ENCODE results near the gene CALHM6. TPM values are rescaled to one million over a fixed set of nuclear protein-coding genes. Genes with fewer than 3 reads are reported as not detected.

The CALHM6 gene
- total and polyA plus RNA-seq, 2 of the 8 experiments (the other 6 are each of a cell fraction or from before 2014, with no cell fraction given) = 0.93 to 1.8 TPM

DNA sequence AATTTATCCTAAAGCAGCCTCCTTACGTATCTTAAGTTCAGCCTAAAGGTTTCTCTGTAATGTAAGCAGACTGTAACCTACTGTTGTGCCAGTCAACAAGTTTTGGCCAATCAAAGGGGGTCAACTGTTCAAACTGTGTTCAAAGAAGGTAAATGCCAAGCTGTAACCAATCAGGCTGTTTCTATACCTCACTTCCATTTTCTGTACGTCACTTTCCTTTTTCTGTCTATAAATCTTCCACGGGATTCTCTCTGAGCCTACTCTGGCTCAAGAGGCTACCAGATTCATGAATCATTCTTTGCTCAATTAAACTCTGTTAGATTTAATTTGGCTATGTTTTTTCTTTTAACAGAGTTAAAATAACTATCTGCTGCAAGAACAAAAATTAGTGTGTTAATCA lies 5.1 kb upstream of the CALHM6 start:
- H3K27ac ChIP-seq (ENCODE audit: low read depth, low read length) = no peak overlapping the region
- H4K5ac ChIP-seq (ENCODE audit: insufficient read length, low read depth, low read length) = no peak overlapping the region
- no peaks in the 10 kb centered on the region for H3K36me3 ChIP-seq (ENCODE audit: control insufficient read depth in 2 of 4, insufficient read depth in 4 of 4, low read length in 3 of 4)
- H3K4me1 ChIP-seq (replicated peaks in 1 of 4; ENCODE audit: control insufficient read depth in 3 of 4, insufficient read depth in 4 of 4, low read length in 3 of 4) = no peaks in the 10 kb centered on the region
- H3K18ac ChIP-seq (ENCODE audit: extremely low read depth, low read length) = no peak overlapping the region
- H4K20me1 ChIP-seq (replicated peaks in 1 of 2; ENCODE audit: control insufficient read depth in 1 of 2, insufficient read depth in 2 of 2, low read length in 2 of 2) = no peaks in the 10 kb centered on the region
- no peak for FAIRE-seq
- WGBS, 2 experiments (ENCODE audit: extremely low coverage in 1 of 2, insufficient coverage in 1 of 2, insufficient read length in 1 of 2, insufficient replicate concordance in 2 of 2, low coverage in 1 of 2, low lambda C conversion rate in 2 of 2, missing lambda C conversion rate in 1 of 2) = 89% methylated on average over 3 of the region's 3 CpGs; no CpG with 5 or more reads in 1 of the 2 experiments
- H3K4me2 ChIP-seq (ENCODE audit: insufficient read depth in 1 of 2, low read depth in 2 of 2, low read length in 2 of 2) = no peak overlapping the region
- H4K8ac ChIP-seq (ENCODE audit: extremely low read depth, insufficient read depth, low read length) = no peak overlapping the region
- no peak overlapping the region for H2AK5ac ChIP-seq (ENCODE audit: low read depth, low read length)
- H3K14ac ChIP-seq (ENCODE audit: insufficient read length) = no peak overlapping the region
- no peak overlapping the region for H3K23ac ChIP-seq (ENCODE audit: insufficient read length)
- H2AFZ ChIP-seq (ENCODE audit: low read length) = no peak overlapping the region
- H3K56ac ChIP-seq (replicated peaks; ENCODE audit: insufficient read length, low read depth, low read length) = no peak overlapping the region
- TF ChIP-seq CBX5 (IDR thresholded peaks at IDR 0.05; ENCODE audit: low read depth, low read length) (no peak), JUND (IDR thresholded peaks at IDR 0.05; ENCODE audit: low read length) (no peak), HDAC6 (IDR thresholded peaks at IDR 0.05; ENCODE audit: low read depth, low read length) (no peak), RNF2 (IDR thresholded peaks at IDR 0.05; ENCODE audit: borderline replicate concordance, low read depth, low read length, missing control alignments, poor library complexity, severe bottlenecking) (no peak), GABPA (IDR thresholded peaks at IDR 0.05; ENCODE audit: borderline replicate concordance, insufficient read depth, low read length) (no peak), RXRA (IDR thresholded peaks at IDR 0.05; ENCODE audit: insufficient read depth, low read depth, low read length) (no peak), GTF2F1 (IDR thresholded peaks at IDR 0.05; ENCODE audit: borderline replicate concordance, low read depth, low read length) (no peak)
- TF ChIP-seq, protein P1, sequence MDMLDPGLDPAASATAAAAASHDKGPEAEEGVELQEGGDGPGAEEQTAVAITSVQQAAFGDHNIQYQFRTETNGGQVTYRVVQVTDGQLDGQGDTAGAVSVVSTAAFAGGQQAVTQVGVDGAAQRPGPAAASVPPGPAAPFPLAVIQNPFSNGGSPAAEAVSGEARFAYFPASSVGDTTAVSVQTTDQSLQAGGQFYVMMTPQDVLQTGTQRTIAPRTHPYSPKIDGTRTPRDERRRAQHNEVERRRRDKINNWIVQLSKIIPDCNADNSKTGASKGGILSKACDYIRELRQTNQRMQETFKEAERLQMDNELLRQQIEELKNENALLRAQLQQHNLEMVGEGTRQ (IDR thresholded peaks at IDR 0.05; ENCODE audit: low read length) = no peak
- no peak overlapping the region for H2BK20ac ChIP-seq (ENCODE audit: low read length)
- no peaks in the 10 kb centered on the region for H3K79me2 ChIP-seq (ENCODE audit: control insufficient read depth in 1 of 2, insufficient read depth in 2 of 2, low read length in 2 of 2)
- no peaks in the 10 kb centered on the region for H3K79me1 ChIP-seq (ENCODE audit: low read depth, low read length)
- H2BK5ac ChIP-seq (ENCODE audit: low read depth, low read length) = no peak overlapping the region
- H3K23me2 ChIP-seq (ENCODE audit: low read depth, low read length) = no peaks in the 10 kb centered on the region; the same call in 1 of the 2 replicates
- peaks cover 4 to 8% (median 5%) of the 10 kb centered on the region in 4 experiments; a peak in 4 of 7 replicates for H3K27me3 ChIP-seq (replicated peaks in 1 of 4; ENCODE audit: control insufficient read depth in 3 of 4, extremely low read depth in 1 of 4, insufficient read depth in 3 of 4, low read length in 3 of 4)
- no peak overlapping the region for H3K4me3 ChIP-seq (ENCODE audit: extremely low read depth in 1 of 4, insufficient read depth in 2 of 4, low read depth in 3 of 4, low read length in 4 of 4)
- no peak overlapping the region for H3K9ac ChIP-seq (replicated peaks in 1 of 4; ENCODE audit: extremely low read depth in 1 of 4, low read depth in 3 of 4, low read length in 3 of 4)
- no peak overlapping the region for H2BK12ac ChIP-seq (ENCODE audit: low read depth, low read length)
- H2BK120ac ChIP-seq (replicated peaks; ENCODE audit: low read depth, low read length) = no peak overlapping the region
- no peak overlapping the region for H3K4ac ChIP-seq (replicated peaks; ENCODE audit: insufficient read length, low read depth, low read length)
- H4K91ac ChIP-seq (replicated peaks; ENCODE audit: insufficient read length, low read length) = no peak overlapping the region
- H3K9me3 ChIP-seq (ENCODE audit: insufficient read depth in 2 of 2, low read depth in 1 of 2, low read length in 1 of 2) = no peaks in the 10 kb centered on the region
- POLR2A ChIA-PET (ENCODE audit: partially characterized antibody) = no interaction called here
- CTCF ChIA-PET (ENCODE audit: partially characterized antibody) = no interaction called here
- no peak overlapping the region for H2BK15ac ChIP-seq (ENCODE audit: low read length)
- no peak for DNase-seq (ENCODE audit: low read depth in 1 of 2, low spot score in 2 of 2)

Data from H1 (cell line).